SK-N-SH (cell line): ENCODE measurements around the gene NGF. TPM values are rescaled to one million over a fixed set of nuclear protein-coding genes. Genes with fewer than 3 reads are reported as not detected.
A peak's percentile ranks its signal among the peaks of the same experiment; 100 is the strongest.

ENCODE experiments used
- CTCF ChIA-PET: fragments of 300-600, 350-600 bp; formaldehyde crosslinking; extraction: SDS; loops from one replicate; lab custom pipeline; 2021; lab: Yijun Ruan, JAX
- POLR2A ChIA-PET: fragments of 350-600 bp; sonication (Branson Sonifier 250); formaldehyde crosslinking; extraction: SDS; loops from one replicate; lab custom pipeline; 2020; ENCODE audit warnings: antibody characterized with exemption, inconsistent platforms; lab: Yijun Ruan, JAX
- DNase-seq: peaks from one replicate; pipeline ENCODE4 v3.0.0; 2012
- H2AFZ ChIP-seq: fragments of 200-600 bp; sonication (generic); 2 replicates; pipeline ENCODE4 v1.8.1; 2016; ENCODE audit warnings: antibody characterized with exemption, mild to moderate bottlenecking, low read depth
- H3F3A ChIP-seq: fragments of 200-600 bp; sonication (generic); replicated peaks from 2 replicates; pipeline ENCODE3; 2016; ENCODE audit warnings: antibody characterized with exemption, mild to moderate bottlenecking; ENCODE audit not compliant: insufficient read depth
- H3K27ac ChIP-seq, 2 experiments: fragments of 200-500 bp in 1 of 2; fragments of 200-600 bp in 1 of 2; sonication (Bioruptor generic) in 1 of 2; sonication (generic), shearing (Covaris generic) in 1 of 2; 2 replicates each; pipeline versions ENCODE4 v1.5.1 to v1.6.1; 2014 to 2016; ENCODE audit warnings: low read depth in 2 of 2, inconsistent platforms in 1 of 2, low read length in 1 of 2, mild to moderate bottlenecking in 1 of 2, mixed read lengths in 1 of 2
- H3K27me3 ChIP-seq: fragments of 200-600 bp; sonication (generic), shearing (Covaris generic); 2 replicates; pipeline ENCODE4 v1.6.1; 2016; ENCODE audit warnings: mixed run types; ENCODE audit not compliant: insufficient read depth
- H3K36me3 ChIP-seq, 2 experiments: fragments of 200-500 bp in 1 of 2; fragments of 200-600 bp in 1 of 2; sonication (Bioruptor generic) in 1 of 2; sonication (generic) in 1 of 2; replicated peaks in 1 of 2; 2 replicates each; pipeline versions ENCODE3 to v1.5.1; 2014 to 2016; ENCODE audit warnings: low read length in 1 of 2, mild to moderate bottlenecking in 1 of 2; ENCODE audit not compliant: insufficient read depth in 2 of 2, control insufficient read depth in 1 of 2
- H3K4me1 ChIP-seq, 2 experiments: fragments of 200-500 bp in 1 of 2; fragments of 200-600 bp in 1 of 2; sonication (Bioruptor generic) in 1 of 2; sonication (generic), shearing (Covaris generic) in 1 of 2; 2 replicates each; pipeline versions ENCODE4 v1.5.1 to v1.6.1; 2014 to 2016; ENCODE audit warnings: low read depth in 1 of 2, low read length in 1 of 2, mixed run types in 1 of 2; ENCODE audit not compliant: insufficient read depth in 2 of 2, control insufficient read depth in 1 of 2
- H3K4me2 ChIP-seq: fragments of 200-600 bp; sonication (generic), shearing (Covaris generic); 2 replicates; pipeline ENCODE4 v1.6.1; 2017; ENCODE audit warnings: mixed run types
- H3K4me3 ChIP-seq, 2 experiments: fragments of 200-500 bp in 1 of 2; fragments of 200-600 bp in 1 of 2; sonication (Bioruptor generic) in 1 of 2; sonication (generic), shearing (Covaris generic) in 1 of 2; 2 replicates each; pipeline versions ENCODE4 v1.5.1 to v1.8.1; 2014 to 2016; ENCODE audit warnings: low read depth in 2 of 2, inconsistent platforms in 1 of 2, low read length in 1 of 2, mild to moderate bottlenecking in 1 of 2, mixed read lengths in 1 of 2, moderate library complexity in 1 of 2
- H3K79me2 ChIP-seq: fragments of 200-600 bp; sonication (generic); 2 replicates; pipeline ENCODE4 v1.8.1; 2017; ENCODE audit warnings: mild to moderate bottlenecking; ENCODE audit not compliant: insufficient read depth
- H3K9ac ChIP-seq: fragments of 200-600 bp; sonication (generic); 2 replicates; pipeline ENCODE4 v1.6.1; 2017; ENCODE audit warnings: mixed run types
- H3K9me2 ChIP-seq: fragments of 200-600 bp; sonication (generic); 2 replicates; pipeline ENCODE4 v1.6.1; 2017; ENCODE audit warnings: mixed run types
- H3K9me3 ChIP-seq: fragments of 200-600 bp; sonication (generic); 2 replicates; pipeline ENCODE4 v1.6.1; 2017; ENCODE audit warnings: mixed run types, mild to moderate bottlenecking, moderate library complexity
- H4K20me1 ChIP-seq: fragments of 200-600 bp; sonication (generic); 2 replicates; pipeline ENCODE4 v1.6.1; 2017; ENCODE audit warnings: mild to moderate bottlenecking, mixed run types; ENCODE audit not compliant: insufficient read depth
- CHD2 ChIP-seq: fragments of 150-350 bp; IDR thresholded peaks from 2 replicates; pipeline ENCODE4 v1.6.1; 2018; ENCODE audit warnings: low read length; ENCODE audit not compliant: partially characterized antibody
- ELF1 ChIP-seq: IDR thresholded peaks from 2 replicates; pipeline ENCODE4 v1.4.0; 2012
- EZH2phosphoT487 ChIP-seq: fragments of 200-600 bp; sonication (generic); IDR thresholded peaks from 2 replicates; pipeline ENCODE4 v1.6.1; 2017; ENCODE audit warnings: low read depth, mixed run types, mild to moderate bottlenecking, antibody characterized with exemption, moderate library complexity, borderline replicate concordance
- FOXJ3 ChIP-seq: sonication (generic); formaldehyde crosslinking; IDR thresholded peaks from 2 replicates; pipeline ENCODE4 v1.5.1; 2020; ENCODE audit warnings: mild to moderate bottlenecking, missing genetic modification reagents
- FOXM1 ChIP-seq: IDR thresholded peaks from 2 replicates; pipeline ENCODE4 v1.4.0; 2012; ENCODE audit warnings: low read depth, mild to moderate bottlenecking
- GABPA ChIP-seq: IDR thresholded peaks from 2 replicates; pipeline ENCODE4 v1.4.0; 2012; ENCODE audit warnings: low read depth, mild to moderate bottlenecking
- GATA2 ChIP-seq: sonication (generic); formaldehyde crosslinking; IDR thresholded peaks from 2 replicates; pipeline ENCODE4 v1.5.0; 2020; ENCODE audit warnings: mild to moderate bottlenecking, missing genetic modification reagents
- IRF3 ChIP-seq: fragments of 150-350 bp; IDR thresholded peaks from 2 replicates; pipeline ENCODE4 v1.6.1; 2016; ENCODE audit warnings: mild to moderate bottlenecking, low read depth, low read length
- JUND ChIP-seq: IDR thresholded peaks from 2 replicates; pipeline ENCODE4 v1.4.0; 2012
- MEF2A ChIP-seq: IDR thresholded peaks from 2 replicates; pipeline ENCODE4 v1.4.0; 2012; ENCODE audit warnings: low read depth, borderline replicate concordance
- NFIC ChIP-seq: IDR thresholded peaks from 2 replicates; pipeline ENCODE4 v1.4.0; 2012; ENCODE audit warnings: borderline replicate concordance
- NRF1 ChIP-seq: IDR thresholded peaks from 2 replicates; pipeline ENCODE4 v1.6.1; 2012; ENCODE audit warnings: low read depth, mild to moderate bottlenecking, low read length
- PBX3 ChIP-seq: IDR thresholded peaks from 2 replicates; pipeline ENCODE4; 2012
- RAD21 ChIP-seq: IDR thresholded peaks from 2 replicates; pipeline ENCODE4 v1.6.1; 2012; ENCODE audit warnings: mild to moderate bottlenecking, low read length
- RCOR1 ChIP-seq: fragments of 150-350 bp; IDR thresholded peaks from 2 replicates; pipeline ENCODE4 v1.6.1; 2017; ENCODE audit warnings: antibody characterized with exemption, low read length
- SIN3A ChIP-seq: IDR thresholded peaks from 2 replicates; pipeline ENCODE4 v1.6.1; 2012; ENCODE audit warnings: low read depth, mild to moderate bottlenecking, low read length, moderate library complexity, borderline replicate concordance
- SMC3 ChIP-seq: IDR thresholded peaks from 2 replicates; pipeline ENCODE4 v1.6.1; 2012; ENCODE audit warnings: low read depth, low read length, improper control_type of control experiment
- TAF1 ChIP-seq: IDR thresholded peaks from 2 replicates; pipeline ENCODE4 v1.6.1; 2012; ENCODE audit warnings: low read depth, mild to moderate bottlenecking, low read length, moderate library complexity, borderline replicate concordance
- TCF12 ChIP-seq: IDR thresholded peaks from 2 replicates; pipeline ENCODE4 v1.4.0; 2012
- USF1 ChIP-seq: IDR thresholded peaks from 2 replicates; pipeline ENCODE4 v1.4.0; 2012; ENCODE audit warnings: low read depth, borderline replicate concordance
- YY1 ChIP-seq: IDR thresholded peaks from 2 replicates; pipeline ENCODE4 v1.4.0; 2012; ENCODE audit warnings: low read depth, mild to moderate bottlenecking
- WGBS: methylation state at CpG from one replicate; pipeline ENCODE4 v1.1.6; 2017; ENCODE audit warnings: low lambda C conversion rate; 5-methylcytosine and 5-hydroxymethylcytosine counted together
- polyA plus RNA-seq, 3 experiments: library from polyadenylated mRNA; depleted of rRNA; stranded (reverse); fragments of >200 nt; gene quantifications; 2 replicates each; pipeline ENCODE4 v1.2.3, GENCODE V29; 2012
- TF ChIP-seq, protein P1 (sequence below): IDR thresholded peaks from 2 replicates; pipeline ENCODE4 v1.4.0; 2012; ENCODE audit warnings: low read depth
- TF ChIP-seq, protein P2 (sequence below): fragments of 150-350 bp; IDR thresholded peaks from 2 replicates; pipeline ENCODE4 v1.6.1; 2017; ENCODE audit warnings: antibody characterized with exemption, low read length, low read depth, borderline replicate concordance
- TF ChIP-seq, protein P3 (sequence below): fragments of 200-600 bp; sonication (generic); IDR thresholded peaks from 2 replicates; pipeline ENCODE4 v1.6.1; 2017; ENCODE audit warnings: antibody characterized with exemption, mild to moderate bottlenecking, moderate library complexity
- TF ChIP-seq, protein P4 (sequence below): IDR thresholded peaks from 2 replicates; pipeline ENCODE4 v1.6.1; 2012; ENCODE audit warnings: mild to moderate bottlenecking, low read depth, low read length, moderate library complexity

NGF gene
- polyA plus RNA-seq, 1 of the 3 experiments (the other 2 are of a cell fraction) = 75.8 TPM

DNA sequence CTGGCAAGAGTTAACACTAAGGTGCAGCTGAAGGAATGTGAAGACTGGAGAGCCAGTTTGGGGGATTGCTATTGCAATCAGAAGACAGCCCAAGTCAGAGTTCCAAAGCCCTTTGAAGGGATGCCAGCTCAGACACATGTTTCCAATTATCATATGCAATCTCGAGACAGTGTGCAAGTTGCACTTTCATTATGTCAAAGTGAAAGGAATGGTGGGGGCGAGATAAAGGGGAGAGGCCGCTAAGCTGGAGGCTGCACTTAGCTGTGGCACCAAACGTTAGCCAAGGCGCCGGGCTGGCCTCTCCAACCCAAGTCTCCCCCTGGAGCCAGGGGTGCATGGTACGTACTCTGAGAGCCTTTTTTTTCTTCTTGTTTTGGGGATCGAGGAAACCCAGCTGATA is 58.0 kb downstream of the NGF start:
- Histone ChIP-seq H3K36me3 (peaks cover 4 to 5% of the 10 kb centered on the region in 2 experiments), H3K9me2 (no peaks in the 10 kb centered on the region), H3K79me2 (no peaks in the 10 kb centered on the region), H3K27ac (peak overlapping the region; percentile 59 to 93), H2AFZ (peak overlapping the region; percentile 60), H3K9me3 (no peaks in the 10 kb centered on the region), H3K9ac (peak overlapping the region; percentile 40; the same call in 1 of the 2 replicates), H3K27me3 (no peaks in the 10 kb centered on the region), H3K4me2 (peak overlapping the region; percentile 80), H3K4me1 (peaks cover 8 to 34% of the 10 kb centered on the region in 2 experiments; a peak in 2 of 4 replicates), H3F3A (peaks cover 19% of the 10 kb centered on the region), H4K20me1 (no peaks in the 10 kb centered on the region), H3K4me3 (peak overlapping the region; percentile 35 to 40; a peak in 3 of 4 replicates)
- ChIA-PET CTCF (interaction anchor here (0.6 to 2.6 kb wide), 5 partner anchors 10 to 315 kb away, joined by 3 to 7 read pairs (median 3); partner anchors contain the start of gene NGF), POLR2A (interaction anchor here (0.5 to 1.1 kb wide), 2 partner anchors 28 to 53 kb away, joined by 4 to 5 read pairs; no protein-coding TSS in a partner anchor)
- peak; percentile 72 for DNase-seq
- 4% methylated on average over 8 of the region's 8 CpGs for WGBS
- TF ChIP-seq USF1 = no peak
- 0 out of 2 replicates have a peak, but pooled peaks have one; percentile 32 for TF ChIP-seq FOXM1
- no peak for TF ChIP-seq IRF3
- no peak for TF ChIP-seq ELF1
- no peak for TF ChIP-seq SIN3A
- no peak for TF ChIP-seq MEF2A
- TF ChIP-seq TCF12 = peak; percentile 97
- peak; percentile 12; the same call in 1 of the 2 replicates for TF ChIP-seq RAD21
- TF ChIP-seq, protein P1, sequence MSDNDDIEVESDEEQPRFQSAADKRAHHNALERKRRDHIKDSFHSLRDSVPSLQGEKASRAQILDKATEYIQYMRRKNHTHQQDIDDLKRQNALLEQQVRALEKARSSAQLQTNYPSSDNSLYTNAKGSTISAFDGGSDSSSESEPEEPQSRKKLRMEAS = peak; percentile 62
- no peak for TF ChIP-seq JUND
- no peak for TF ChIP-seq FOXJ3 (CRISPR knock-in tag)
- peak; percentile 76 for TF ChIP-seq GATA2 (CRISPR knock-in tag)
- no peak for TF ChIP-seq TAF1
- TF ChIP-seq, protein P2, sequence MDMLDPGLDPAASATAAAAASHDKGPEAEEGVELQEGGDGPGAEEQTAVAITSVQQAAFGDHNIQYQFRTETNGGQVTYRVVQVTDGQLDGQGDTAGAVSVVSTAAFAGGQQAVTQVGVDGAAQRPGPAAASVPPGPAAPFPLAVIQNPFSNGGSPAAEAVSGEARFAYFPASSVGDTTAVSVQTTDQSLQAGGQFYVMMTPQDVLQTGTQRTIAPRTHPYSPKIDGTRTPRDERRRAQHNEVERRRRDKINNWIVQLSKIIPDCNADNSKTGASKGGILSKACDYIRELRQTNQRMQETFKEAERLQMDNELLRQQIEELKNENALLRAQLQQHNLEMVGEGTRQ = no peak
- peak; percentile 57 for TF ChIP-seq PBX3
- TF ChIP-seq NFIC = peak; percentile 92
- no peak; the same call in 1 of the 2 replicates for TF ChIP-seq SMC3
- no peak for TF ChIP-seq GABPA
- no peak for TF ChIP-seq EZH2phosphoT487
- TF ChIP-seq, protein P3, sequence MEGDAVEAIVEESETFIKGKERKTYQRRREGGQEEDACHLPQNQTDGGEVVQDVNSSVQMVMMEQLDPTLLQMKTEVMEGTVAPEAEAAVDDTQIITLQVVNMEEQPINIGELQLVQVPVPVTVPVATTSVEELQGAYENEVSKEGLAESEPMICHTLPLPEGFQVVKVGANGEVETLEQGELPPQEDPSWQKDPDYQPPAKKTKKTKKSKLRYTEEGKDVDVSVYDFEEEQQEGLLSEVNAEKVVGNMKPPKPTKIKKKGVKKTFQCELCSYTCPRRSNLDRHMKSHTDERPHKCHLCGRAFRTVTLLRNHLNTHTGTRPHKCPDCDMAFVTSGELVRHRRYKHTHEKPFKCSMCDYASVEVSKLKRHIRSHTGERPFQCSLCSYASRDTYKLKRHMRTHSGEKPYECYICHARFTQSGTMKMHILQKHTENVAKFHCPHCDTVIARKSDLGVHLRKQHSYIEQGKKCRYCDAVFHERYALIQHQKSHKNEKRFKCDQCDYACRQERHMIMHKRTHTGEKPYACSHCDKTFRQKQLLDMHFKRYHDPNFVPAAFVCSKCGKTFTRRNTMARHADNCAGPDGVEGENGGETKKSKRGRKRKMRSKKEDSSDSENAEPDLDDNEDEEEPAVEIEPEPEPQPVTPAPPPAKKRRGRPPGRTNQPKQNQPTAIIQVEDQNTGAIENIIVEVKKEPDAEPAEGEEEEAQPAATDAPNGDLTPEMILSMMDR = no peak
- no peak for TF ChIP-seq YY1
- TF ChIP-seq NRF1 = no peak
- TF ChIP-seq RCOR1 = peak; percentile 69
- TF ChIP-seq, protein P4, sequence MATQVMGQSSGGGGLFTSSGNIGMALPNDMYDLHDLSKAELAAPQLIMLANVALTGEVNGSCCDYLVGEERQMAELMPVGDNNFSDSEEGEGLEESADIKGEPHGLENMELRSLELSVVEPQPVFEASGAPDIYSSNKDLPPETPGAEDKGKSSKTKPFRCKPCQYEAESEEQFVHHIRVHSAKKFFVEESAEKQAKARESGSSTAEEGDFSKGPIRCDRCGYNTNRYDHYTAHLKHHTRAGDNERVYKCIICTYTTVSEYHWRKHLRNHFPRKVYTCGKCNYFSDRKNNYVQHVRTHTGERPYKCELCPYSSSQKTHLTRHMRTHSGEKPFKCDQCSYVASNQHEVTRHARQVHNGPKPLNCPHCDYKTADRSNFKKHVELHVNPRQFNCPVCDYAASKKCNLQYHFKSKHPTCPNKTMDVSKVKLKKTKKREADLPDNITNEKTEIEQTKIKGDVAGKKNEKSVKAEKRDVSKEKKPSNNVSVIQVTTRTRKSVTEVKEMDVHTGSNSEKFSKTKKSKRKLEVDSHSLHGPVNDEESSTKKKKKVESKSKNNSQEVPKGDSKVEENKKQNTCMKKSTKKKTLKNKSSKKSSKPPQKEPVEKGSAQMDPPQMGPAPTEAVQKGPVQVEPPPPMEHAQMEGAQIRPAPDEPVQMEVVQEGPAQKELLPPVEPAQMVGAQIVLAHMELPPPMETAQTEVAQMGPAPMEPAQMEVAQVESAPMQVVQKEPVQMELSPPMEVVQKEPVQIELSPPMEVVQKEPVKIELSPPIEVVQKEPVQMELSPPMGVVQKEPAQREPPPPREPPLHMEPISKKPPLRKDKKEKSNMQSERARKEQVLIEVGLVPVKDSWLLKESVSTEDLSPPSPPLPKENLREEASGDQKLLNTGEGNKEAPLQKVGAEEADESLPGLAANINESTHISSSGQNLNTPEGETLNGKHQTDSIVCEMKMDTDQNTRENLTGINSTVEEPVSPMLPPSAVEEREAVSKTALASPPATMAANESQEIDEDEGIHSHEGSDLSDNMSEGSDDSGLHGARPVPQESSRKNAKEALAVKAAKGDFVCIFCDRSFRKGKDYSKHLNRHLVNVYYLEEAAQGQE = no peak
- TF ChIP-seq CHD2 = peak; percentile 50
